Loucy (cell line): ENCODE data around the gene NFASC.

ENCODE experiments used
- H2AFZ ChIP-seq: fragments of 200-600 bp; sonication (generic); 2 replicates; pipeline ENCODE4 v1.6.0; 2016; ENCODE audit warnings: antibody characterized with exemption, mild to moderate bottlenecking, low read length, moderate library complexity
- H3F3A ChIP-seq: fragments of 200-600 bp; 2 replicates; pipeline ENCODE4 v1.6.0; 2016; ENCODE audit warnings: antibody characterized with exemption, low read depth, mild to moderate bottlenecking
- H3K27me3 ChIP-seq: fragments of 200-600 bp; sonication (generic); 2 replicates; pipeline ENCODE4 v1.6.1; 2014; ENCODE audit warnings: low read length, mild to moderate bottlenecking; ENCODE audit not compliant: insufficient read depth, poor library complexity, severe bottlenecking
- H3K36me3 ChIP-seq: fragments of 200-600 bp; sonication (generic); 2 replicates; pipeline ENCODE4 v1.6.1; 2016; ENCODE audit warnings: low read length; ENCODE audit not compliant: insufficient read depth
- H3K4me1 ChIP-seq: fragments of 200-600 bp; sonication (generic); 2 replicates; pipeline ENCODE4 v1.5.1; 2014; ENCODE audit warnings: low read length, mild to moderate bottlenecking; ENCODE audit not compliant: insufficient read depth, poor library complexity, severe bottlenecking
- H3K4me2 ChIP-seq: fragments of 200-600 bp; sonication (generic); 2 replicates; pipeline ENCODE4 v1.6.0; 2014; ENCODE audit warnings: antibody characterized with exemption, low read length, low read depth, mild to moderate bottlenecking; ENCODE audit not compliant: poor library complexity, severe bottlenecking
- H3K4me3 ChIP-seq: fragments of 200-600 bp; sonication (generic); 2 replicates; pipeline ENCODE4 v1.5.1; 2014; ENCODE audit warnings: low read length, mild to moderate bottlenecking, mixed read lengths; ENCODE audit not compliant: poor library complexity, severe bottlenecking
- H3K79me2 ChIP-seq: fragments of 200-600 bp; sonication (generic); 2 replicates; pipeline ENCODE4 v1.6.1; 2014; ENCODE audit warnings: low read length; ENCODE audit not compliant: insufficient read depth
- H3K9ac ChIP-seq: fragments of 200-600 bp; sonication (generic); 2 replicates; pipeline ENCODE4 v1.6.0; 2014; ENCODE audit warnings: mild to moderate bottlenecking, low read depth, low read length, moderate library complexity; ENCODE audit not compliant: poor library complexity, severe bottlenecking
- H3K9me2 ChIP-seq: fragments of 200-600 bp; sonication (generic); replicated peaks from 2 replicates; pipeline ENCODE4 v1.6.1; 2016; ENCODE audit warnings: low read depth, low read length, mixed read lengths
- H3K9me3 ChIP-seq: fragments of 200-600 bp; sonication (generic); 2 replicates; pipeline ENCODE4 v1.6.1; 2014; ENCODE audit warnings: mild to moderate bottlenecking, antibody characterized with exemption, low read length, low read depth; ENCODE audit not compliant: insufficient read depth
- H4K20me1 ChIP-seq: fragments of 200-600 bp; sonication (generic); 2 replicates; pipeline ENCODE4 v1.6.0; 2014; ENCODE audit warnings: antibody characterized with exemption, low read length, mild to moderate bottlenecking; ENCODE audit not compliant: insufficient read depth, poor library complexity, severe bottlenecking
- EZH2phosphoT487 ChIP-seq: fragments of 200-600 bp; IDR thresholded peaks from 2 replicates; pipeline ENCODE4 v1.6.1; 2018; ENCODE audit warnings: antibody characterized with exemption, mild to moderate bottlenecking, moderate library complexity, borderline replicate concordance
- TF ChIP-seq, protein P1 (sequence below): fragments of 200-600 bp; sonication (generic); conservative IDR thresholded peaks from 2 replicates; pipeline ENCODE4 v1.5.1; 2014; ENCODE audit warnings: mild to moderate bottlenecking, antibody characterized with exemption, low read length

Gene NFASC

DNA sequence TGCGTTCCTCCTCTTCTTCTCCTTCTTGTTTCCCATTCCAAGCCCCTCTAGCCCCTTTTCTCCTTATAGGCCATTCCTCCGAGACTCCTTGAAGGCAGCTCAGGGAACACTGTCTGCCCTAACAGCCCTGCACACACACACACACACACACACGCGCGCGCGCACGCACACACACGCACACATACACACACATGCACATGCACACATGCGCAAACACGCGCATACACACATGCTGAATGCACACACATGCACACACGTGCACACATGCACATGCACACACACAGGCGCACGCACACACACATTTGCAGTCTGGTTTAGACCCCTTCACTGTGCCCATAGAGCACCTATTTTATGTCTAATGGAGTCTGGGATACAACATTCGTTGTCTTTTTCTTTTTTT lies 154.6 kb downstream of the NFASC start:
- H3K9me2 ChIP-seq: no peaks in the 10 kb centered on the region
- H3K27me3 ChIP-seq: no peaks in the 10 kb centered on the region
- no peaks in the 10 kb centered on the region for H3K9me3 ChIP-seq
- no peaks in the 10 kb centered on the region for H3K4me1 ChIP-seq
- no peaks in the 10 kb centered on the region for H4K20me1 ChIP-seq
- no peak overlapping the region for H3K9ac ChIP-seq
- H3K4me2 ChIP-seq: no peak overlapping the region
- H2AFZ ChIP-seq: no peak overlapping the region
- no peaks in the 10 kb centered on the region for H3K36me3 ChIP-seq
- H3K79me2 ChIP-seq: no peaks in the 10 kb centered on the region
- H3K4me3 ChIP-seq: no peak overlapping the region
- no peaks in the 10 kb centered on the region for H3F3A ChIP-seq
- TF ChIP-seq EZH2phosphoT487: no peak
- TF ChIP-seq, protein P1, sequence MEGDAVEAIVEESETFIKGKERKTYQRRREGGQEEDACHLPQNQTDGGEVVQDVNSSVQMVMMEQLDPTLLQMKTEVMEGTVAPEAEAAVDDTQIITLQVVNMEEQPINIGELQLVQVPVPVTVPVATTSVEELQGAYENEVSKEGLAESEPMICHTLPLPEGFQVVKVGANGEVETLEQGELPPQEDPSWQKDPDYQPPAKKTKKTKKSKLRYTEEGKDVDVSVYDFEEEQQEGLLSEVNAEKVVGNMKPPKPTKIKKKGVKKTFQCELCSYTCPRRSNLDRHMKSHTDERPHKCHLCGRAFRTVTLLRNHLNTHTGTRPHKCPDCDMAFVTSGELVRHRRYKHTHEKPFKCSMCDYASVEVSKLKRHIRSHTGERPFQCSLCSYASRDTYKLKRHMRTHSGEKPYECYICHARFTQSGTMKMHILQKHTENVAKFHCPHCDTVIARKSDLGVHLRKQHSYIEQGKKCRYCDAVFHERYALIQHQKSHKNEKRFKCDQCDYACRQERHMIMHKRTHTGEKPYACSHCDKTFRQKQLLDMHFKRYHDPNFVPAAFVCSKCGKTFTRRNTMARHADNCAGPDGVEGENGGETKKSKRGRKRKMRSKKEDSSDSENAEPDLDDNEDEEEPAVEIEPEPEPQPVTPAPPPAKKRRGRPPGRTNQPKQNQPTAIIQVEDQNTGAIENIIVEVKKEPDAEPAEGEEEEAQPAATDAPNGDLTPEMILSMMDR: no peak

DNA sequence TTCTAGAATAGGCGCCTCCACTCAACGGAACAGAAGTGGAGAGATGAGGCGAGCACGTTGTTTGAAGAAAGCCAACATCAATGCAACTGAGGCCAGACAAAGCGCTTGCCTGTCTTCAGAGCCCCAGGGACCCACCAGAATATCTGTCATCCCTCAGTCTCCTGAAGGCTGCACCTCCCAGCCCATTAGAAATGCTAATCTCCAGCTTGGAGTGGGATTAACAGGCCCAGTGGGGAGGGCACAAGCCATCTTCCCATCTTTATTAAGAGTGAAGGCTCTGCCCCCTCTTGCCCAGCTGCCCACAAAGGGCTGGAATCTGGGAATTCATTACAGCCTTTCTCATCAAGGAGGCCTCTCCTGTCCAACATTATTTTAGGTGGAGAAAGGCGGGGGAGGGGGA lies 155.5 kb downstream of the NFASC start:
- Histone ChIP-seq H3K9me3 (no peaks in the 10 kb centered on the region), H3K4me2 (no peak overlapping the region), H3K9ac (no peak overlapping the region), H3K9me2 (no peaks in the 10 kb centered on the region), H4K20me1 (no peaks in the 10 kb centered on the region), H3F3A (no peaks in the 10 kb centered on the region), H3K27me3 (no peaks in the 10 kb centered on the region), H3K4me1 (no peaks in the 10 kb centered on the region), H3K4me3 (no peak overlapping the region), H2AFZ (no peak overlapping the region), H3K36me3 (no peaks in the 10 kb centered on the region), H3K79me2 (no peaks in the 10 kb centered on the region)
- TF ChIP-seq, protein P1: no peak
- no peak for TF ChIP-seq EZH2phosphoT487

DNA sequence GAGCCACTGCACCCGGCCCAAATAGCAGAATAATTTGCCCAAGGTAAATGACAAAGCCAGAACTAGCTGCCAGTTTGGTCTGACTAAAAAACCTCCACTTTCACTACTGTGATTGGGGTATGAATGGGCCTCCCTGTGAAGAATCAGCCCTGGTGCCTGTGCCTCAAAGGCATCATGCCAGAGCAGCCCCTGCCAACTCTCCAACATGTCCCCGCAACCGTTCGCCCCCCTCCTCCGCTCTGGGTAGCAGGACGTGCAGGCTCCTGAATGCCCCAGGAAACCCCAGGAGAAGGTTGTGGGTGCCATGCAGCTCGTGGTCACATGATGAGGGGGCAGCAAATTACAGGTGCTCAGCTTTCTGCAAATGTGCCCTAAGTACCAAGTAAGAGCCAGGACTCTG lies 157.7 kb downstream of the NFASC start:
- no peak overlapping the region for H3K9ac ChIP-seq
- H3K4me2 ChIP-seq: no peak overlapping the region
- TF ChIP-seq, protein P1: no peak
- no peaks in the 10 kb centered on the region for H3K27me3 ChIP-seq
- H3K9me3 ChIP-seq: no peaks in the 10 kb centered on the region
- no peaks in the 10 kb centered on the region for H3K4me1 ChIP-seq
- no peak overlapping the region for H3K4me3 ChIP-seq
- no peak overlapping the region for H2AFZ ChIP-seq
- no peaks in the 10 kb centered on the region for H3K36me3 ChIP-seq
- no peaks in the 10 kb centered on the region for H3F3A ChIP-seq
- H3K79me2 ChIP-seq: no peaks in the 10 kb centered on the region
- H4K20me1 ChIP-seq: no peaks in the 10 kb centered on the region
- no peaks in the 10 kb centered on the region for H3K9me2 ChIP-seq
